ENCODE results near the gene TEX54. TPM values are rescaled to one million over a fixed set of nuclear protein-coding genes. Genes with fewer than 3 reads are reported as not detected.
"Not testable (repeated sequence)": the region's sequence is repeated elsewhere in the genome, so short reads cannot be mapped to it uniquely, and the experiment has no call there.

Gene TEX54
- total RNA-seq, 1 donor from 2014 or later: not detected

- DNase-seq (ENCODE audit: low spot score in 2 of 2, unreplicated experiment in 2 of 2): no peak
- no peak for TF ChIP-seq CTCF (IDR thresholded peaks at IDR 0.05; ENCODE audit: unreplicated experiment)
- Mint-ChIP-seq H3K9me3 (no peaks in the 10 kb centered on the region), H3K4me1 (peaks cover 41% of the 10 kb centered on the region), H3K27ac (peak overlapping the region; percentile 52), H3K27me3 (ENCODE audit: low read depth) (no peaks in the 10 kb centered on the region), H3K36me3 (peaks cover 1% of the 10 kb centered on the region), H3K4me3 (no peak overlapping the region)
These were observed 31.2 kb upstream of the TEX54 start for GRCh38 chr11:62863687-62864335.

- not testable (repeated sequence) for DNase-seq (ENCODE audit: low spot score in 2 of 2, unreplicated experiment in 2 of 2); H3K27me3 Mint-ChIP-seq (ENCODE audit: low read depth); H3K36me3 Mint-ChIP-seq; H3K4me3 Mint-ChIP-seq; H3K9me3 Mint-ChIP-seq
- H3K4me1 Mint-ChIP-seq: peaks cover 59% of the 10 kb centered on the region
- H3K27ac Mint-ChIP-seq: peak overlapping the region; percentile 71
These were observed 29.0 kb upstream of the TEX54 start for GRCh38 chr11:62861564-62862192.

DNA sequence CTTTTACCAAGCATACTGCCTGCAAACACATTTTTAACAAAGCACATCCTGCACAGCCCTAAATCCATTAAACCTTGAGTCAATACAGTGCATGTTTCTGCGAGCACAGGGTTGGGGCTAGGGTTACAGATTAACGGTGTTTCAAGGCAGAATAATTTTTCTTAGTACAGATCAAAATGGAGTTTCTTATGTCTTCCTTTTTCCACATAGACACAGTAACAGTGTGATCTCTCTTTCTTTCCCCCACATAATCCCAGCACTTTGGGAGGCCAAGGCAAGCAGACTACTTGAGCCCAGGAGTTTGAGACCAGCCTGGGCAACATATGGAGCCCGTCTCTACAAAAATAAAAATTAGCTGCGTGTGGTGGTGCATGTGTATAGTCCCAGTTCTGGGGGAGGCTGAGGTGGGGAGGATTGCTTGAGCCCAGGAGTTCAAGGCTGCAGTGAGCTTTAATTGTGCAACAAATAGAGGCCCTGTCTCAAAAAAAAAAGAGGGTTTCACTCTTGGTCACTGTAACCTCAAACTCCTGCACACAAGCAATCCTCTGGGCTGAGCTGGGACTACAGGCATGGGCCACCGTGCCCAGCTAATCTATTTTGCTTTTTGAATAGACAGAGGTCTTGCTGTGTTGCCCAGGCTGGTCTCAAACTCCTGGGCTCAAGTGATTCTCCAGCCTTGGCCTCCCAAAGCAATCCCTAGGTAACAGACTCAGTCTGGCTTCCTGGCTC is 28.4 kb upstream of the TEX54 start:
- no peaks in the 10 kb centered on the region for H3K27me3 Mint-ChIP-seq (ENCODE audit: low read depth)
- H3K36me3 Mint-ChIP-seq: no peaks in the 10 kb centered on the region
- no peaks in the 10 kb centered on the region for H3K9me3 Mint-ChIP-seq
- H3K27ac Mint-ChIP-seq: peak overlapping the region; percentile 95
- no peak for TF ChIP-seq CTCF (IDR thresholded peaks at IDR 0.05; ENCODE audit: unreplicated experiment)
- H3K4me3 Mint-ChIP-seq: peak overlapping the region; percentile 15
- H3K4me1 Mint-ChIP-seq: peaks cover 65% of the 10 kb centered on the region
- no peak for DNase-seq (ENCODE audit: low spot score in 2 of 2, unreplicated experiment in 2 of 2)

- DNase-seq (ENCODE audit: low spot score in 2 of 2, unreplicated experiment in 2 of 2): not testable (repeated sequence)
- peaks cover 72% of the 10 kb centered on the region for H3K4me1 Mint-ChIP-seq
These were observed 26.7 kb upstream of the TEX54 start for GRCh38 chr11:62859281-62859703.

GRCh38 chr11:62858201-62858600 is 25.6 kb upstream of the TEX54 start:
- Mint-ChIP-seq H3K9me3 (no peaks in the 10 kb centered on the region), H3K27me3 (ENCODE audit: low read depth) (no peaks in the 10 kb centered on the region), H3K4me3 (peak overlapping the region; percentile 96), H3K36me3 (peaks cover 14% of the 10 kb centered on the region), H3K27ac (peak overlapping the region; percentile 95), H3K4me1 (peaks cover 73% of the 10 kb centered on the region)
- DNase-seq (ENCODE audit: low spot score in 2 of 2, unreplicated experiment in 2 of 2): no peak
- no peak for TF ChIP-seq CTCF (IDR thresholded peaks at IDR 0.05; ENCODE audit: unreplicated experiment)

More at GRCh38 chr11:62859281-62859703, 26.7 kb upstream of the TEX54 start:
- Mint-ChIP-seq H3K4me3 (peak overlapping the region; percentile 18), H3K27ac (peak overlapping the region; percentile 95)
- not testable (repeated sequence) for H3K27me3 Mint-ChIP-seq (ENCODE audit: low read depth); H3K9me3 Mint-ChIP-seq; H3K36me3 Mint-ChIP-seq

DNA sequence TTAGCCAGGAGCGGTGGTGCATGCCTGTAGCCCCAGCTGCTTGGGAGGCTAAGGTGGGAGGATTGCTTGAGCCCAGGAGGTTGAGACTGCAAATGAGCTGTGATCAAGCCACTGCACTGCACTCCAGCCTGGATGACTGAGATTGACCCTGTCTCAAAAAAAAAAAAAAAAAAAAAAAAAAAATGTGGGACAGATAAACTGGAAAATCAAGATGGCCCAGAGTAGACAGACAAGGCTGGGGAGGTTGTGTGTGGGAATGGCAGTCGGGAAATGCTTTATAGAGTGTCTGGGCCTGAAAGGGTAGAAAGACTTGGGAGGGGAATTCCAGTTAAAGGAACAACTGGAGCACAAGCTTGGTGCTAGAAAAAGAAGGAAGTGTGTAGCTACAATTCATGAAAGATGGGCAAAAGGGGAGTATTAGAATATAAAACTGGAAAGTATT is 24.9 kb upstream of the TEX54 start:
- peaks cover 76% of the 10 kb centered on the region for H3K4me1 Mint-ChIP-seq
- peak overlapping the region; percentile 95 for H3K27ac Mint-ChIP-seq
- peak overlapping the region; percentile 96 for H3K4me3 Mint-ChIP-seq
- peaks cover 19% of the 10 kb centered on the region for H3K36me3 Mint-ChIP-seq
- no peak for DNase-seq (ENCODE audit: low spot score in 2 of 2, unreplicated experiment in 2 of 2)
- H3K9me3 Mint-ChIP-seq: no peaks in the 10 kb centered on the region
- no peaks in the 10 kb centered on the region for H3K27me3 Mint-ChIP-seq (ENCODE audit: low read depth)
- no peak for TF ChIP-seq CTCF (IDR thresholded peaks at IDR 0.05; ENCODE audit: unreplicated experiment)
